SK-N-MC (cell line): ENCODE results near the gene WRAP73.

Source experiments
- EZH2 ChIP-seq: fragments of 200-600 bp; sonication (generic); IDR thresholded peaks from one replicate; pipeline ENCODE4 v1.6.1; 2017; ENCODE audit warnings: antibody characterized with exemption
- FOXP2 ChIP-seq: optimal IDR thresholded peaks from 2 replicates; pipeline ENCODE3; 2011; ENCODE audit warnings: mild to moderate bottlenecking, moderate library complexity; ENCODE audit not compliant: insufficient read depth; ENCODE audit errors: extremely low read length, control extremely low read depth
- POLR2AphosphoS5 ChIP-seq: IDR thresholded peaks from 2 replicates; pipeline ENCODE4 v1.6.1; 2012; ENCODE audit warnings: mild to moderate bottlenecking, low read depth, low read length, borderline replicate concordance

DNA sequence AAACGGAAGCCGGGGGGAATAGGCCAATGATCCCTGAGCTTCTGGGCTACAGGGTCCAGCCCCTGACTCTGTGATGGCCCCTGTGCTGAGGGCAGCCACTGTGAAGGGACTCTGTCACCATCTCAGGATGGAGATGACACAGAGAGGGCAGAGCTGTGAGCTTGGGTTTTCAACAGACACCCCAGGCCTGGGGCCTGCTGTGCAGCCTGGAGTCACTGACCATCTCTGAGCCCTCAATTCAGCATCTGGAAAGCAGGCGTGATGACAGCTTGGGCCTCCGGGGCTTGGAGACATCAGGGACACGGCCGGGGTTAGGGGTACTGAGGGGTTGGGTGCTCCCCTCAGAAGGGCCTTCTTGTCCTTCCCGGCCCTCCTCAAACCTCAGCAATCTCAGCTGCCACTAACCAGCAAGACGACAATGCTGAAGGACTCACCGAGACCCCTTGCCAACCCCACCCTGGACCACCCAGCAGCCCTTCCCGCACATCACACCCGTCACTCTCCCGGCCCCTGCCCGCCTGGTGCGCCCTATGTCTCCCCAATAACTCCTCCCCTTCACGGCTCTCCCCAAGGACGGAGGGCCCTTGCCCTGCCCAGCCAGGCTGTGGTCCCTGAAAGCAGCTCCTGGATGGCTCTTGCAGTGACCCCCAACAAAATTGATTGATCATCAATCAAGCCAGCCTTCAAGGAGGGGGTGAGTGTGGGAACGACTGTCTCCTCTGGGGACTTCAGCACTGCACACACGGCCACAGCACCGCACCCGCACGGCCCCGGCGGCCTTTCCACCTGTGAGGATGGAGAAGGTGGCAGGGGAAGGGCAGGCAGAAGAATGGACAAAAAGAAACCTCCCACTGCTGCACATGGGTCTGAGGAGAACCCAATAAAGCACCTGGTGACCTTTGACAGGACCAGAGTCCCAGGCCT is 42.9 kb downstream of the WRAP73 start:
- TF ChIP-seq EZH2 (no peak), POLR2AphosphoS5 (no peak), FOXP2 (no peak)
